Activated CD4-positive, alpha-beta T cell treated with anti-CD3 and anti-CD28 coated beads, Interleukin-2, amount 10 ng/mL, durations not matched to agents 7 days and 5 days (primary cell): ENCODE results near the gene RAB28. TPM values are rescaled to one million over a fixed set of nuclear protein-coding genes. Genes with fewer than 3 reads are reported as not detected.

ENCODE experiments used
- CTCF ChIA-PET: fragments of 350-600 bp; sonication (Branson Sonifier 250); formaldehyde crosslinking; loops from one replicate; lab custom pipeline; 2021; ENCODE audit warnings: antibody characterized with exemption; lab: Charles Lee
- POLR2A ChIA-PET: fragments of 350-600 bp; sonication (Branson Sonifier 250); formaldehyde crosslinking; loops from one replicate; lab custom pipeline; 2021; ENCODE audit warnings: antibody characterized with exemption; lab: Charles Lee
- DNase-seq: peaks from one replicate; pipeline ENCODE4 v3.0.0-alpha.2; 2020
- H3K27ac Mint-ChIP-seq: one replicate; pipeline ENCODE4 v1.8.0; 2021; ENCODE audit warnings: mild to moderate bottlenecking, moderate library complexity, mixed read lengths
- H3K27me3 Mint-ChIP-seq: one replicate; pipeline ENCODE4 v1.8.0; 2021; ENCODE audit warnings: mixed read lengths
- H3K36me3 Mint-ChIP-seq: one replicate; pipeline ENCODE4 v1.8.0; 2021; ENCODE audit warnings: low read depth, mixed read lengths
- H3K4me1 Mint-ChIP-seq: one replicate; pipeline ENCODE4 v1.8.0; 2021; ENCODE audit warnings: mixed read lengths
- H3K4me3 Mint-ChIP-seq: one replicate; pipeline ENCODE4 v1.8.0; 2021; ENCODE audit warnings: mild to moderate bottlenecking, moderate library complexity, mixed read lengths
- H3K9me3 Mint-ChIP-seq: one replicate; pipeline ENCODE4 v1.8.0; 2021; ENCODE audit warnings: mixed read lengths
- total RNA-seq, 2 experiments: library from RNA; stranded (reverse); gene quantifications; one replicate each; pipeline ENCODE4 v1.2.3, GENCODE V29; 2021

RAB28 gene
- total RNA-seq, 2 experiments from 2014 or later = 14.6 to 17.3 TPM

GRCh38 chr4:13378973-13379759, 105.0 kb downstream of the RAB28 start:
- no peak for DNase-seq
- H3K4me3 Mint-ChIP-seq = no peak overlapping the region
- H3K27me3 Mint-ChIP-seq = no peaks in the 10 kb centered on the region
- no peaks in the 10 kb centered on the region for H3K9me3 Mint-ChIP-seq
- peaks cover 2% of the 10 kb centered on the region for H3K36me3 Mint-ChIP-seq
- no peak overlapping the region for H3K27ac Mint-ChIP-seq
- POLR2A ChIA-PET = no interaction called here
- CTCF ChIA-PET = no interaction called here
- no peaks in the 10 kb centered on the region for H3K4me1 Mint-ChIP-seq

- no peaks in the 10 kb centered on the region for H3K9me3 Mint-ChIP-seq
- no peak for DNase-seq
- ChIA-PET CTCF (no interaction called here), POLR2A (no interaction called here)
- H3K27ac Mint-ChIP-seq = no peak overlapping the region
- H3K36me3 Mint-ChIP-seq = peaks cover 2% of the 10 kb centered on the region
- no peaks in the 10 kb centered on the region for H3K4me1 Mint-ChIP-seq
- no peak overlapping the region for H3K4me3 Mint-ChIP-seq
- H3K27me3 Mint-ChIP-seq = no peaks in the 10 kb centered on the region
Observed at GRCh38 chr4:13371048-13371447, 113.1 kb downstream of the RAB28 start.

GRCh38 chr4:13368217-13368616, 115.9 kb downstream of the RAB28 start:
- no peak for DNase-seq
- no peaks in the 10 kb centered on the region for H3K9me3 Mint-ChIP-seq
- no peak overlapping the region for H3K27ac Mint-ChIP-seq
- H3K4me3 Mint-ChIP-seq = no peak overlapping the region
- no peaks in the 10 kb centered on the region for H3K27me3 Mint-ChIP-seq
- no peaks in the 10 kb centered on the region for H3K4me1 Mint-ChIP-seq
- ChIA-PET POLR2A (no interaction called here), CTCF (interaction anchor here (0.6 kb wide), 1 partner anchor 129 kb away, joined by 5 read pairs; no protein-coding TSS in a partner anchor)
- H3K36me3 Mint-ChIP-seq = peaks cover 4% of the 10 kb centered on the region

GRCh38 chr4:13367691-13368090, 116.4 kb downstream of the RAB28 start:
- no peak overlapping the region for H3K27ac Mint-ChIP-seq
- no peak for DNase-seq
- peaks cover 4% of the 10 kb centered on the region for H3K36me3 Mint-ChIP-seq
- no peaks in the 10 kb centered on the region for H3K4me1 Mint-ChIP-seq
- H3K27me3 Mint-ChIP-seq = no peaks in the 10 kb centered on the region
- no peak overlapping the region for H3K4me3 Mint-ChIP-seq
- H3K9me3 Mint-ChIP-seq = no peaks in the 10 kb centered on the region
- CTCF ChIA-PET = no interaction called here
- POLR2A ChIA-PET = no interaction called here

GRCh38 chr4:13367244-13367643, 116.9 kb downstream of the RAB28 start:
- no peak for DNase-seq
- Mint-ChIP-seq H3K36me3 (peaks cover 4% of the 10 kb centered on the region), H3K9me3 (no peaks in the 10 kb centered on the region), H3K27ac (no peak overlapping the region), H3K27me3 (no peaks in the 10 kb centered on the region), H3K4me1 (no peaks in the 10 kb centered on the region), H3K4me3 (no peak overlapping the region)
- ChIA-PET CTCF (no interaction called here), POLR2A (no interaction called here)

- POLR2A ChIA-PET = no interaction called here
- H3K27me3 Mint-ChIP-seq = no peaks in the 10 kb centered on the region
- CTCF ChIA-PET = no interaction called here
- H3K4me3 Mint-ChIP-seq = no peak overlapping the region
- H3K9me3 Mint-ChIP-seq = no peaks in the 10 kb centered on the region
- no peaks in the 10 kb centered on the region for H3K4me1 Mint-ChIP-seq
- H3K36me3 Mint-ChIP-seq = peaks cover 4% of the 10 kb centered on the region
- H3K27ac Mint-ChIP-seq = no peak overlapping the region
- no peak for DNase-seq
Observed at GRCh38 chr4:13365195-13365594, 118.9 kb downstream of the RAB28 start.

- Mint-ChIP-seq H3K9me3 (no peaks in the 10 kb centered on the region), H3K27me3 (no peaks in the 10 kb centered on the region), H3K4me1 (no peaks in the 10 kb centered on the region), H3K27ac (no peak overlapping the region), H3K36me3 (peaks cover 4% of the 10 kb centered on the region), H3K4me3 (no peak overlapping the region)
- ChIA-PET CTCF (no interaction called here), POLR2A (no interaction called here)
- DNase-seq = no peak
Observed at GRCh38 chr4:13364653-13365052, 119.5 kb downstream of the RAB28 start.

- ChIA-PET CTCF (no interaction called here), POLR2A (no interaction called here)
- Mint-ChIP-seq H3K9me3 (no peaks in the 10 kb centered on the region), H3K27me3 (no peaks in the 10 kb centered on the region), H3K27ac (no peak overlapping the region), H3K4me1 (no peaks in the 10 kb centered on the region), H3K36me3 (peaks cover 4% of the 10 kb centered on the region), H3K4me3 (no peak overlapping the region)
- DNase-seq = no peak
Observed at GRCh38 chr4:13364172-13364571, 120.0 kb downstream of the RAB28 start.

GRCh38 chr4:13359809-13360208, 124.3 kb downstream of the RAB28 start:
- no peaks in the 10 kb centered on the region for H3K9me3 Mint-ChIP-seq
- no peaks in the 10 kb centered on the region for H3K4me1 Mint-ChIP-seq
- CTCF ChIA-PET = no interaction called here
- H3K36me3 Mint-ChIP-seq = peaks cover 2% of the 10 kb centered on the region
- no peak for DNase-seq
- H3K27me3 Mint-ChIP-seq = no peaks in the 10 kb centered on the region
- no peak overlapping the region for H3K4me3 Mint-ChIP-seq
- POLR2A ChIA-PET = no interaction called here
- no peak overlapping the region for H3K27ac Mint-ChIP-seq

- ChIA-PET CTCF (no interaction called here), POLR2A (no interaction called here)
- H3K27me3 Mint-ChIP-seq = no peaks in the 10 kb centered on the region
- no peak overlapping the region for H3K27ac Mint-ChIP-seq
- peaks cover 2% of the 10 kb centered on the region for H3K36me3 Mint-ChIP-seq
- H3K9me3 Mint-ChIP-seq = peaks cover 2% of the 10 kb centered on the region
- H3K4me1 Mint-ChIP-seq = no peaks in the 10 kb centered on the region
- no peak for DNase-seq
- H3K4me3 Mint-ChIP-seq = no peak overlapping the region
Observed at GRCh38 chr4:13355111-13355880, 128.8 kb downstream of the RAB28 start.

GRCh38 chr4:13349096-13349495, 135.0 kb downstream of the RAB28 start:
- POLR2A ChIA-PET = no interaction called here
- Mint-ChIP-seq H3K36me3 (peaks cover 2% of the 10 kb centered on the region), H3K4me1 (no peaks in the 10 kb centered on the region), H3K27me3 (no peaks in the 10 kb centered on the region), H3K4me3 (no peak overlapping the region), H3K27ac (no peak overlapping the region), H3K9me3 (peaks cover 8% of the 10 kb centered on the region)
- CTCF ChIA-PET = no interaction called here
- DNase-seq = no peak

- H3K4me3 Mint-ChIP-seq = no peak overlapping the region
- CTCF ChIA-PET = no interaction called here
- no peaks in the 10 kb centered on the region for H3K4me1 Mint-ChIP-seq
- POLR2A ChIA-PET = no interaction called here
- H3K9me3 Mint-ChIP-seq = peaks cover 8% of the 10 kb centered on the region
- H3K27ac Mint-ChIP-seq = no peak overlapping the region
- H3K36me3 Mint-ChIP-seq = peaks cover 2% of the 10 kb centered on the region
- no peak for DNase-seq
- no peaks in the 10 kb centered on the region for H3K27me3 Mint-ChIP-seq
Observed at GRCh38 chr4:13348216-13348615, 135.9 kb downstream of the RAB28 start.

- H3K4me3 Mint-ChIP-seq = no peak overlapping the region
- CTCF ChIA-PET = no interaction called here
- POLR2A ChIA-PET = no interaction called here
- H3K4me1 Mint-ChIP-seq = no peaks in the 10 kb centered on the region
- H3K9me3 Mint-ChIP-seq = peaks cover 8% of the 10 kb centered on the region
- no peaks in the 10 kb centered on the region for H3K27me3 Mint-ChIP-seq
- DNase-seq = no peak
- no peak overlapping the region for H3K27ac Mint-ChIP-seq
- no peaks in the 10 kb centered on the region for H3K36me3 Mint-ChIP-seq
Observed at GRCh38 chr4:13347517-13348125, 136.5 kb downstream of the RAB28 start.
